Thyroid gland (tissue), 4 donors: ENCODE data around the gene RRP1B.

Experiments used
- POLR2A ChIP-seq, 2 donors: fragments of 450-650 bp; IDR thresholded peaks; one replicate each; pipeline ENCODE4 v1.6.1; 2017; ENCODE audit warnings: antibody characterized with exemption in 2 of 2, mild to moderate bottlenecking in 2 of 2, moderate library complexity in 1 of 2
- TF ChIP-seq, protein P1 (sequence below), 6 experiments: fragments of 200-600 bp in 3 of 6; fragments of 450-650 bp in 3 of 6; sonication (generic) in 3 of 6; IDR thresholded peaks; one replicate each; pipeline ENCODE4 v1.5.1; 2016 to 2019; ENCODE audit warnings: antibody characterized with exemption in 6 of 6, mild to moderate bottlenecking in 2 of 6, inconsistent platforms in 1 of 6, moderate library complexity in 1 of 6

DNA sequence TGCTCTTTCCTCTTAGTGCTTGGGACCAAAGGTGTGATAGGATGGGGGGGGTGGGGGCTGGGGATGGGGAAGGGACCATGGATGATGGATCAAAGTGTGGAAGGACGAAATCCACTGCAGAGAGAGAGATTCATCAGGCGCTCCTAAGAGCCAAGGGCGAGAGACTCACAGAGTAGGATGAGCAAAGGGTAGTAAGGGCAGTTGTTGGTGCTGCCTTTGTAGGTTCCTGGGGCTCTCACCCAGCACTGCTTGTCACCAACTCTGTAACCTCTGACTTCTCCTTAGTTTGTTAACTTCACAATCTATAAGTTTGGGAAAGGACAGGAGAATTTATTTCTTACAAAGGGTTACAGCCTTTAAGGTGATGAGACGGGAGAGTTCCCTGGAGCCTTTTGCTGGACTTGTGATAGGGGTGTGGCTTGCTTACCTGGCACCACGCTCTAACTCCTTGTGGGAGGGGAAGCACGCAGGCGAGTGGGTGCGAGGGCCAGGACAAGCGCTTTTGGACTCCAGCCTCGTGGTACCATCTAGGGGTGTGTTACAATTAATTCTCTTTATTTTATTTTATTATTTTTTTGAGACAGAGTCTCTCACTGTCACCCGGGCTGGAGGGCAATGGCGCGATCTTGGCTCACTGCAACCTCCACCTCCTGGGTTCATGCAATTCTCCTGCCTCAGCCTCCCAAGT is 58.0 kb downstream of the RRP1B start:
- TF ChIP-seq, protein P1, sequence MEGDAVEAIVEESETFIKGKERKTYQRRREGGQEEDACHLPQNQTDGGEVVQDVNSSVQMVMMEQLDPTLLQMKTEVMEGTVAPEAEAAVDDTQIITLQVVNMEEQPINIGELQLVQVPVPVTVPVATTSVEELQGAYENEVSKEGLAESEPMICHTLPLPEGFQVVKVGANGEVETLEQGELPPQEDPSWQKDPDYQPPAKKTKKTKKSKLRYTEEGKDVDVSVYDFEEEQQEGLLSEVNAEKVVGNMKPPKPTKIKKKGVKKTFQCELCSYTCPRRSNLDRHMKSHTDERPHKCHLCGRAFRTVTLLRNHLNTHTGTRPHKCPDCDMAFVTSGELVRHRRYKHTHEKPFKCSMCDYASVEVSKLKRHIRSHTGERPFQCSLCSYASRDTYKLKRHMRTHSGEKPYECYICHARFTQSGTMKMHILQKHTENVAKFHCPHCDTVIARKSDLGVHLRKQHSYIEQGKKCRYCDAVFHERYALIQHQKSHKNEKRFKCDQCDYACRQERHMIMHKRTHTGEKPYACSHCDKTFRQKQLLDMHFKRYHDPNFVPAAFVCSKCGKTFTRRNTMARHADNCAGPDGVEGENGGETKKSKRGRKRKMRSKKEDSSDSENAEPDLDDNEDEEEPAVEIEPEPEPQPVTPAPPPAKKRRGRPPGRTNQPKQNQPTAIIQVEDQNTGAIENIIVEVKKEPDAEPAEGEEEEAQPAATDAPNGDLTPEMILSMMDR (IDR thresholded peaks at IDR 0.05) = no peak
- TF ChIP-seq POLR2A (IDR thresholded peaks at IDR 0.05) = no peak
